NCI-H2227 (cell line): ENCODE data around the gene HRK.
A peak's percentile ranks its signal among the peaks of the same experiment; 100 is the strongest.

Experiments used
- DNase-seq: peaks from one replicate; lab custom pipeline; 2025; ENCODE audit not compliant: unreplicated experiment; lab: John Stamatoyannopoulos, UW

Gene HRK

GRCh38 chr12:116870306-116870705, 10.9 kb downstream of the HRK start:
- DNase-seq: no peak

DNA sequence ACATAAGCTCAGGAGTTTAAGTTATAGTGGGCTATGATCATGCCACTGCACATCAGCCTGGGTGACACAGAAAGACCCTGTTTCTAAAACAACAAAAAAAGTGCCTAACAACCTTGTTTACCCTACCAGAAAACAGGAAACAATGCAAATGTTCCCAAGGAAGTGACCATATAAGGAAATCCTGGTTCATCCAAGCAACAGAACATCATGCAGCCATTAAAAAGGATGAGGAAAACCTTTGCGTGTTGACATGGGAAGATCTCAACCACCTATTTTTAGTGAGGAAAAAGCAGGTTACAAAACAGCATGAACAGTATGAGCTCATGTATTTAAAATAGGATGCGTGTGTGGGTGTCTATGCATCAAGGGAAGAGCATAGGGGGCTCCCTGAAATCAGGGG, 13.7 kb downstream of the HRK start:
- no peak for DNase-seq

- DNase-seq: no peak
Observed at GRCh38 chr12:116864371-116865160, 16.7 kb downstream of the HRK start.

GRCh38 chr12:116863275-116863767, 17.9 kb downstream of the HRK start:
- no peak for DNase-seq

- DNase-seq: no peak
Observed at GRCh38 chr12:116862167-116862566, 19.1 kb downstream of the HRK start.

- DNase-seq: peak; percentile 62
Observed at GRCh38 chr12:116861320-116861719, 19.9 kb downstream of the HRK start.

DNA sequence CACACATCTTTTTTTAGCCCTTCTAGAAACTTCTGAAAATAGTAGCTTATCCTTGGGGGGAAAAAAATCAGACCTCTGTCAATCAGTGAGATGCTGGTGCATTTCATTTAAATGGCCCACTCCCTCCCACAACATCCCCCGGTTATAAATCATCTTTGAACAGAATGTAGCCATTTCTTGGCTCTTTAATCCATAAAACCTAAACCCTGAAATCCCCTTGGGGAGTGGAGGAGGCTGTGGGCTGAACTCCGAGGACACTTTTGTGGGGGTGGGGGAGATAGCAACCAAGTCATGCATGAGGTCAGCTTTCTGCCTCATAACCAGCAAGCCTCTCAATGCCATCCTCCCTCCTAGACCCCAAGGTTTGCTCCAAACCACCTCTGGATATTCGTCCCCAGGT, 21.0 kb downstream of the HRK start:
- DNase-seq: no peak

DNA sequence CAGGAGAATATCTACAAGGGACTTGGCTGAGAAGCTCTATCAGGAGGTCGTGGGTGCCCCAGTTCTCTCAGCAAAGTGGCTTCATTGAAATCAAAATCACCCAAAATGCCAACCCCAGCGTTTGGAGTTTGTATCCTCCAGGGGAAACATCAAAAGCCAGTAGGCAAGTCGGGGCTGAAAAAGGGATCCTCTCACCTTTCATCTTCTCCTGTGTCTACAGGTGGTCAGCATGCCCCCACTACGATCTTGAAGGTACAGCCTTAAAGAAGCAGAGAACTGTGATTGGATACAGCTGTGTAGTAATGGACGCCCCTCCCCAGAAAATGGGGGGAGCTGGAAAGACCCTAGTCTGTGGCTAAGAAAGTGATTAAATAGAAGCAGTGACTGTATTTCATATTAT, 22.2 kb downstream of the HRK start:
- no peak for DNase-seq

- peak; percentile 57 for DNase-seq
Observed at GRCh38 chr12:116856729-116857128, 24.5 kb downstream of the HRK start.

- no peak for DNase-seq
Observed at GRCh38 chr12:116855744-116856470, 25.3 kb downstream of the HRK start.

DNA sequence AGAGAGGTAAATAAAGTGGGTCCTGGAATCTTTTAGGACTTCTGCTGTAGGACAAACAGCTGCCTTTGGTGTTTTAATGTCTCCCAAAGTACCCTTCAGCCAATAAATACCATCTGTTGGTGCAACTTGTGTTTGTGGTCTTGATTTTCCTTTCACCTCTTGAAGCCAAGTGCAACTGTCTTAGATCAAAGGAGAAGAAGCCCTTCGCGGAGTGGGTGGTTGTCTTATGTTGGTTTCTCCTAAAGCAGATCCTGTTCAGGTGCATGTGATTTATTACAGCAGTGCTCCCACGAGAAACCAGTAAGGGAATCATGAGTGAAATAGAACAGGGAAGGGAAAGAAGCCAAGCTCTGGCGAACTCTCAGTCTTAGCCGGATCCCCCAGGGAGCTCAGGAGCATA, 27.7 kb downstream of the HRK start:
- no peak for DNase-seq

- peak; percentile 56 for DNase-seq
Observed at GRCh38 chr12:116852303-116852702, 28.9 kb downstream of the HRK start.

GRCh38 chr12:116849216-116849615, 32.0 kb downstream of the HRK start:
- no peak for DNase-seq

DNA sequence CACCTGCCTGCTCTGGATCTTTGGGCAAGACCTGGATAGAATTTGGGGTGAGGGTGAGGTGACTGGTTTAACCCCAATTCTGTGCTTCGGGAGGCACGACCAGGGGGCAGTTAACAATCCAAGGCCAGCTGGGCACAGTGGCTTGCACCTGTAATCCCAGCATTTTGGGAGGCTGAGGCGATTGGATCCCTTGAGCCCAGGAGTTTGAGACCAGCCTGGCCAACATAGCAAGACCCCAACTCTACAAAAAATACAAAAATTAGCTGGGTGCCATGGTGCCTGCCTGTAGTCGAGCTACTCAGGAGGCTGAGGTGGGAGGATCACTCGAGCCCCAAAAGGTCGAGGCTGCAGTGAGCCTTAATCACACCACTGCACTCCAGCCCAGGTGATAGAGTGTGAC, 38.2 kb downstream of the HRK start:
- no peak for DNase-seq

DNA sequence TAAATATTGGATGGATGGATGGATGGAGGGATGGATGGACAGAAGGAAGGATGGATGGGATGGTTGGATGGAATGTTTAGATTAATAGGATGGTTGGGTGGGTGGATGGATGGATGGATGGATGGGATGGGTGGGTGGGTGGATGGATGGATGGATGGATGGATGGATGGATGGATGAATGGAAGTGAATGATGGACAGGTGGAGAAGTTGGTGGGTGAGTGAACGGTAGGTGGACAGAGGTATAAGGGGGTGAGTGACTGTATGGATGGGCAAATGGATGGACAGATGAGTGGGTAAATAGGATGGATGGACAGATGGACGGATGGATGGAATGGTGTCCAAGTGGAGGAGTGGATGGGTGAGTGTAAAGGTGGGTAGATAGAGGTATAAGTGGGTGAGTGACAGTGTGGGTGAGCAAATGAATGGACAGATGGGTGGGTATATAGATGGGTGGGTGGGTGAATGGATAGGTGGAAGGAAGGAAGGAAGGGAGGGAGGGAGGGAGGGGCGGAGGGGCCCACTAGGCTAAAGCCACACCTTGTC, 41.9 kb downstream of the HRK start:
- DNase-seq: no peak

- no peak for DNase-seq
Observed at GRCh38 chr12:116838365-116838764, 42.9 kb downstream of the HRK start.

- DNase-seq: no peak
Observed at GRCh38 chr12:116837097-116837496, 44.1 kb downstream of the HRK start.

GRCh38 chr12:116835484-116835883, 45.8 kb downstream of the HRK start:
- DNase-seq: no peak

DNA sequence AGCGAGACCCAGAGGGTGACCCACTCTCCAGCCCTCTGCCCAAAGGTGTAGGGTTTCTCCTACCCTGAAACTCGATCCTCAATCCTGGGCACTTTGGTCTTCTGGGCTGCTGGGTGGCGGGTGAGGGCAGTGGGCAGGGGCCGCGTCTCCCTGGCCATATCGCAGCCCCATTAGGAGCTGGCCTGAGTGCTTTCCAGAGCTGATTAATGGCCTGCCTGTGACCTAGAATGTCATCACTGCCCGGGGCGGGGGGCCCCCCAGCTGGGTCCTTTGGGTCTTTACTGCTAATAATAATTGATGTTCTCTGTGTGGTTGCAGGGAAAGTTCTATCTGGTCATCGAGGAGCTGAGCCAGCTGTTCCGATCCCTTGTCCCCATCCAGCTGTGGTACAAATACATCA, 47.8 kb downstream of the HRK start:
- no peak for DNase-seq

DNA sequence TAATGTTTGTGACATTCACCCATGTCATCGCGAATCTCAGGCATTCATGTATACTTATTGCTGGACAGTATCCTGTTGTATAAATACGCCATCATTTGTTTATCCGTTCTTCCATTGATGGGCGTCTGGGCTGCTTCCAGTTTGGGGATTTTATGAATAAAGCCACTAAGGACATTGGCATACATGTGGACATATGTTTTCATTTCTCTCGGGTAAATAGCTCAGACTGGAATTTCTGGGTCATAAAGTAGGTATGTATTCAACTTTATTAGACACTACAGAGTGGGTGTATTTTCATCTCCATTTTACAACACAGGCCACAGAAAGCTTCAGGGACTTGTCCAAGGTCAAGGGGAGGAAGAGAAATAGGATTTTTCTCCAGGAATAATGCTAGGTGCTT, 48.9 kb downstream of the HRK start:
- no peak for DNase-seq

- DNase-seq: no peak
Observed at GRCh38 chr12:116827432-116827831, 53.8 kb downstream of the HRK start.

DNA sequence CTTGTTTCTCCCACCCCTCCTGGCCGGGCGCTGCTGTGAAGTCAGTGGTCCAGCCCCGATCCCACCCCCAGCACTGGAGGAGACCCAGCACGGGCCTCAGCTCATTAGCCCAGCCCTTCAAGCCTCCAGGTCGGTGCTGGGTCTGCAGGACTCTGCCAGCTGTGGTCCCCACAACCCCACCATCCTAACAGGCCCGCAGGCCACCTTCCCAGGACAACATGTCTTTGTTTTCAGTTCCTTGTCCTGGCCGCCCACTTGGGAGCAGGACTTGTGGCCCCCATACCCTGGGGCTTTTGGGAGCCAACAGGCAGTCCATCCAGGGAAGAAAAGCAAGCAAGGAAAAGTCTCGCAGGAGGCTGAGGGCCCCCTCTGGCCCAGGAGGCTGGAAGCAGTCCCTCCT, 60.0 kb downstream of the HRK start:
- no peak for DNase-seq
